ENCODE measurements around the gene BCL6. TPM values are rescaled to one million over a fixed set of nuclear protein-coding genes. Genes with fewer than 3 reads are reported as not detected.

The BCL6 gene
- polyA plus RNA-seq, 3 donors, result 33.2 to 349 (median 34.9) TPM

GRCh38 chr3:187709155-187709554, 36.1 kb downstream of the BCL6 start:
- Histone ChIP-seq H3K79me2 (ENCODE audit: insufficient read depth, low read length) (no peaks in the 10 kb centered on the region), H3K9me3 (replicated peaks in 1 of 2; ENCODE audit: control insufficient read depth in 1 of 2, insufficient read depth in 1 of 2, low read length in 2 of 2) (no peaks in the 10 kb centered on the region), H3K4me3 (replicated peaks in 1 of 3; ENCODE audit: low read depth in 2 of 3, low read length in 3 of 3) (no peak overlapping the region), H3K4me2 (replicated peaks; ENCODE audit: extremely low read depth, low read length, poor library complexity, severe bottlenecking) (no peak overlapping the region), H3K4me1 (ENCODE audit: control insufficient read depth in 1 of 2, insufficient read depth in 2 of 2, low read length in 2 of 2) (peaks cover 0 to 5% of the 10 kb centered on the region in 2 donors), H3K36me3 (replicated peaks in 1 of 2; ENCODE audit: control insufficient read depth in 1 of 2, insufficient read depth in 2 of 2, low read length in 2 of 2) (no peaks in the 10 kb centered on the region), H3K27me3 (ENCODE audit: control insufficient read depth in 2 of 2, insufficient read depth in 2 of 2, low read length in 2 of 2) (no peaks in the 10 kb centered on the region), H4K20me1 (ENCODE audit: insufficient read depth, low read length) (no peaks in the 10 kb centered on the region), H3K27ac (ENCODE audit: low read depth in 1 of 2, low read length in 2 of 2) (no peak overlapping the region), H2AFZ (ENCODE audit: insufficient read depth, low read depth, low read length, poor library complexity, severe bottlenecking) (no peak overlapping the region), H3K9ac (ENCODE audit: insufficient read depth, low read length, poor library complexity, severe bottlenecking) (no peak overlapping the region)
- intact Hi-C loops (cut with micrococcal nuclease), result no loop called here
- Mint-ChIP-seq H3K9me3 (no peaks in the 10 kb centered on the region), H3K4me1 (peaks cover 5% of the 10 kb centered on the region), H3K27me3 (ENCODE audit: low read depth in 3 of 3) (peaks cover 0 to 1% (median 0%) of the 10 kb centered on the region in 3 donors), H3K4me3 (no peak overlapping the region), H3K36me3 (no peaks in the 10 kb centered on the region), H3K27ac (no peak overlapping the region)
- no peak for DNase-seq
- WGBS (ENCODE audit: insufficient coverage), result 82% methylated on average over 2 of the region's 4 CpGs
- TF ChIP-seq CTCF (IDR thresholded peaks at IDR 0.05), result no peak

- Mint-ChIP-seq H3K9me3 (no peaks in the 10 kb centered on the region), H3K27me3 (ENCODE audit: low read depth in 3 of 3) (peaks cover 0 to 1% (median 0%) of the 10 kb centered on the region in 3 donors), H3K27ac (no peak overlapping the region), H3K36me3 (no peaks in the 10 kb centered on the region), H3K4me1 (peaks cover 5% of the 10 kb centered on the region), H3K4me3 (no peak overlapping the region)
- Histone ChIP-seq H3K9me3 (replicated peaks in 1 of 2; ENCODE audit: control insufficient read depth in 1 of 2, insufficient read depth in 1 of 2, low read length in 2 of 2) (no peaks in the 10 kb centered on the region), H2AFZ (ENCODE audit: insufficient read depth, low read depth, low read length, poor library complexity, severe bottlenecking) (no peak overlapping the region), H4K20me1 (ENCODE audit: insufficient read depth, low read length) (no peaks in the 10 kb centered on the region), H3K27me3 (ENCODE audit: control insufficient read depth in 2 of 2, insufficient read depth in 2 of 2, low read length in 2 of 2) (no peaks in the 10 kb centered on the region), H3K9ac (ENCODE audit: insufficient read depth, low read length, poor library complexity, severe bottlenecking) (no peak overlapping the region), H3K4me3 (replicated peaks in 1 of 3; ENCODE audit: low read depth in 2 of 3, low read length in 3 of 3) (no peak overlapping the region), H3K4me2 (replicated peaks; ENCODE audit: extremely low read depth, low read length, poor library complexity, severe bottlenecking) (no peak overlapping the region), H3K36me3 (replicated peaks in 1 of 2; ENCODE audit: control insufficient read depth in 1 of 2, insufficient read depth in 2 of 2, low read length in 2 of 2) (no peaks in the 10 kb centered on the region), H3K79me2 (ENCODE audit: insufficient read depth, low read length) (no peaks in the 10 kb centered on the region), H3K4me1 (ENCODE audit: control insufficient read depth in 1 of 2, insufficient read depth in 2 of 2, low read length in 2 of 2) (peaks cover 0 to 5% of the 10 kb centered on the region in 2 donors), H3K27ac (ENCODE audit: low read depth in 1 of 2, low read length in 2 of 2) (no peak overlapping the region)
- TF ChIP-seq CTCF (IDR thresholded peaks at IDR 0.05), result no peak
- no peak for DNase-seq
- intact Hi-C loops (cut with micrococcal nuclease), result no loop called here
Observed at GRCh38 chr3:187708696-187709095, 36.6 kb downstream of the BCL6 start.

All from CD14-positive monocyte (primary cell).